Dedifferentiated amniotic fluid mesenchymal stem cell (primary cell): ENCODE data around the gene OR5M8.

ENCODE experiments used
- DNase-seq: peaks from one replicate; pipeline ENCODE4 v3.0.0-alpha.2; 2016; ENCODE audit errors: extremely low spot score

The OR5M8 gene

GRCh38 chr11:56491270-56491669 lies at the start of gene OR5M8:
Gene OR5M8, minus strand, starts transcription at chr11:56491370. Its CDS starts 0 bp downstream, at chr11:56491370.
- DNase-seq, result no peak

DNA sequence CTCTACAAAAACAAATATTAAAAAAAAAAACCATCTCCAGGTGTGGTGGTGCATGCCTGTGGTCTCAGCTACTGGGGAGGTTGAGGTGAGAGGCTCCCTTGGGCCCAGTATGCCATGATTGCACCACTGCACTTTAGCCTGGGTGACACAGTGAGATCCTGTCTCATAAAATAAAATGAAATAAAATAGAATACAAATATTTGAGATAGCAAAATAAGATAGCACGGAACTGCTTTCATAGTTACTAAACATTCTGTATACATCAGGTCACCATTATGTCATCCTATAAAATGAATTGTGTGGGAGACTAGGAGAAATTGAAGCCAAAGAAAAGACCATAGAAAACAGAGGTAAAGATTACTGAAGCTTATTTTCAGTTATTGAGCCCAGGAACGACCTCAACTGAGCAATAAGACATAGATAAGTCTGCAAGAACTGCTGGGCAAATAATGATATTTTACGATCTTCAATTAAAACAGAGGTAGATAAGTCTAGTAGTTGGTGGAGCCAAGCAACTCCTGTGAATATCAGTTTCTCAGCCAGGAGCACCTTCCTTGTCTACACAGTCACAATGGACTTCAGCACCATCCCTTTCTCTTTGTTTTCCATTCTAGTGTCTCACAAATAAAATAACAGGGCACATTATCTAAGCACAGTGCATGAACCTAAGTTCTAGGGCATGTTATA lies 42.0 kb upstream of the OR5M8 start:
- no peak for DNase-seq

- no peak for DNase-seq
Measured at GRCh38 chr11:56531856-56532255, 40.7 kb upstream of the OR5M8 start.

GRCh38 chr11:56522008-56522407 lies 30.8 kb upstream of the OR5M8 start:
- DNase-seq, result no peak

DNA sequence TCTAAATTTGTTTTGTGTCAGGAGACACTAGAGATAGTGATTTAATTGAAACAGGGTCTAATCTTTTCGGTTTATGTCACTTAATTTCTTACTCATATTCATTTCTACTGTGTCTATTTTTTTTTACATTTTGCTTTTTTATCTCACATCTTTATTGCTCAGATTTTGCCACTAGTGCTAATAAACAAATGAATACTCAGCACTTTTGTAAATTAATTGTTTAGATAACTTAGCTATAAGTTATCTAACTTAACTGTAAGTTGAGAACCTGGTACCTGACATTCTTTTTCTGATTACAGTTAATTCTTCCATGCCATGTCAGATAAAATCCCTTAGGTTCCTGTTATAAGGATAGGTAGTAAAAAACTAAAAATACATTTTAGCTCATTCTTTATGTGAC lies 22.1 kb upstream of the OR5M8 start:
- no peak for DNase-seq

DNA sequence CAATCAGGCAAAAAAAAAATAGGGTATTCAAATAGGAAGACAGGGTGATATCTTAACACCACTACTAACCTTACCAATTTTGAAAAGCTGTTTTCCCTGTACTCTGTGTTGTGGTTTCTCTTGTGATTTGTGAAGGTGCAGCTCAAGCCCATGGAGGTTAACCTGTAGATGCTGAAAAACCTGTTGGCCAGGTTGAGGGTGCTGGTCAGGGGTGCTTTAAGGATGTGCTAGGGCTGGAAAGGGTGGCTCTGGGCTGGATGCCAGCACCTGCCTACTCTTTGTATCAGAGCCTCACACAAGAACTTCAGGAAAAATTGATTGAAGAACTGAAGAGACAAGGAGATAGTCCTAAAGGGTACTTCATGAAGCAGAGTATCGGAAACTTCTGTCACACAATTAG lies 18.3 kb upstream of the OR5M8 start:
- no peak for DNase-seq

- no peak for DNase-seq
Measured at GRCh38 chr11:56497010-56497409, 5.8 kb upstream of the OR5M8 start.

GRCh38 chr11:56495117-56495516 lies 3.9 kb upstream of the OR5M8 start:
- no peak for DNase-seq

DNA sequence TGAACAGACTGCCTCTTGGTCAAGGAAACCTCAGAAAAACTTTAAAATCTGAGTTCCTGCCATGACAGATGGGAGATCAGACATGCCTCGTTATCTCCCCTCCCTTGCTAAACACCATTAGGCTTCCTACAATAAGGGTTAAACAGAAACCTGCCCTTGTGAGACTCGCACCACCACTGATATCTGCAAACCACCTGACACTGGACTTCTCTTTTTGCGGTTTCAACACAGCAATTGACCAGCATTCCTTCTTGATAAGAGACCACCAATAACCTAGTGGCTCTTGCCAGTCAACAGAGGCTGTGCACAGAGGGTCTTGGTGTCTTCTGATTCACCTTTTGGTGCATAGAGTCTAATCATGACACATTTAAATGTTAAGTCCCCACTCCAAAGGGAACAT lies 4.4 kb downstream of the OR5M8 start:
- no peak for DNase-seq

GRCh38 chr11:56474729-56475235 lies 16.4 kb downstream of the OR5M8 start:
- DNase-seq, result no peak

GRCh38 chr11:56473252-56473651 lies 17.9 kb downstream of the OR5M8 start, which contains the start of gene OR5M3:
Gene OR5M3, minus strand, starts transcription at chr11:56473352. Its CDS starts 2,855 bp downstream, at chr11:56470497.
- no peak for DNase-seq

GRCh38 chr11:56457076-56457475 lies 34.1 kb downstream of the OR5M8 start:
- DNase-seq, result no peak

DNA sequence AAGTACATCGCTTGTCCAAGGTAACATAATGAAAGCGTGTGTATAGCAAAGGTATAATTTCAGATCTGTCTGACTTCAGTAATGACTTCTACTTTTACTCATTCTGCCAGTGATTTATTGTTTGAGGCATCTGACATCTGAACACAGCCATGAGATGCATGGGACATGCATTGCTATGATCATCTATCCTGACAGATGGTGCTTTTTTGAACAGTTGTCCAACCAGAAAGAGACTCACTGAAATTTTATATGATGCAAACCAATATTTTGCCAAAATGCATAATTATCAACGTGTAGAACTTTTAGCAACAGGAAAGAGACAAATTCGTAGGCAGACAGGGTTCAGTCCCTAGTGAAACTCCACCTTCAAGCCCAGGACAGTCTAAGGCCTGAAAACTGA lies 37.6 kb downstream of the OR5M8 start:
- no peak for DNase-seq
